Stimulated activated CD8-positive, alpha-beta memory T cell treated with anti-CD3 and anti-CD28 coated beads, Interleukin-7, amount 100 ng/mL, for 1 hour (primary cell): Measurements from ENCODE around the gene CFP.
A peak's percentile ranks its signal among the peaks of the same experiment; 100 is the strongest.
"Not testable (repeated sequence)": the region's sequence is repeated elsewhere in the genome, so short reads cannot be mapped to it uniquely, and the experiment has no call there.

Source experiments
- DNase-seq, 2 donors: peaks; one replicate each; pipeline ENCODE4 v3.0.0-alpha.2; 2020; ENCODE audit warnings: low read depth in 2 of 2

The CFP gene

GRCh38 chrX:47603125-47603524 is 26.6 kb downstream of the CFP start:
- not testable (repeated sequence) for DNase-seq

- no peak for DNase-seq
Observed at GRCh38 chrX:47597222-47597621, 32.5 kb downstream of the CFP start.

GRCh38 chrX:47596256-47596655 is 33.5 kb downstream of the CFP start:
- no peak for DNase-seq

GRCh38 chrX:47595716-47596251 is 33.9 kb downstream of the CFP start:
- no peak for DNase-seq

- DNase-seq, result no peak
Observed at GRCh38 chrX:47593522-47593921, 36.2 kb downstream of the CFP start.

GRCh38 chrX:47590984-47591383 is 38.7 kb downstream of the CFP start:
- no peak for DNase-seq

- no peak for DNase-seq
Observed at GRCh38 chrX:47587906-47588735, 41.6 kb downstream of the CFP start.

- no peak for DNase-seq
Observed at GRCh38 chrX:47587091-47587891, 42.4 kb downstream of the CFP start.

GRCh38 chrX:47586043-47586787 is 43.5 kb downstream of the CFP start:
- no peak for DNase-seq

GRCh38 chrX:47585273-47585672 is 44.5 kb downstream of the CFP start:
- no peak for DNase-seq

- DNase-seq, result no peak
Observed at GRCh38 chrX:47584714-47585113, 45.0 kb downstream of the CFP start.

- no peak for DNase-seq
Observed at GRCh38 chrX:47583240-47583861, 46.4 kb downstream of the CFP start.

GRCh38 chrX:47581731-47582647 is 47.7 kb downstream of the CFP start, which contains the start of gene TIMP1:
Gene TIMP1, plus strand, starts transcription at chrX:47582436. Its CDS starts 980 bp downstream, at chrX:47583416.
- peak; percentile 41 to 53 for DNase-seq

GRCh38 chrX:47579537-47579936 is 50.2 kb downstream of the CFP start:
- DNase-seq, result no peak

- no peak for DNase-seq
Observed at GRCh38 chrX:47578692-47579091, 51.0 kb downstream of the CFP start.

GRCh38 chrX:47577901-47578300 is 51.8 kb downstream of the CFP start:
- DNase-seq, result no peak

- DNase-seq, result no peak
Observed at GRCh38 chrX:47577424-47577823, 52.3 kb downstream of the CFP start.

GRCh38 chrX:47576021-47576898 is 53.5 kb downstream of the CFP start:
- no peak for DNase-seq

GRCh38 chrX:47574547-47575301 is 55.0 kb downstream of the CFP start:
- DNase-seq, result no peak
